Effector memory CD8-positive, alpha-beta T cell (primary cell): Measurements from ENCODE around the gene CABP7.

Source experiments
- ATAC-seq: fragments of 150-1000 bp; cut with Tn5 transposase; replicated peaks from 2 replicates; pipeline ENCODE4 v1.10.0; 2021; ENCODE audit warnings: mild to moderate bottlenecking, moderate library complexity
- DNase-seq, 3 experiments: peaks; one replicate each; pipeline ENCODE4 v3.0.0; 2021
- H3K27ac Mint-ChIP-seq, 2 donors: one replicate each; pipeline ENCODE4 v1.8.0; 2022; ENCODE audit warnings: mild to moderate bottlenecking in 2 of 2, mixed read lengths in 2 of 2, moderate library complexity in 2 of 2
- H3K27me3 Mint-ChIP-seq, 2 donors: one replicate each; pipeline ENCODE4 v1.8.0; 2022; ENCODE audit warnings: mixed read lengths in 2 of 2
- H3K36me3 Mint-ChIP-seq: one replicate; pipeline ENCODE4 v1.8.0; 2022; ENCODE audit warnings: mild to moderate bottlenecking, moderate library complexity, mixed read lengths; ENCODE audit not compliant: insufficient read depth
- H3K4me1 Mint-ChIP-seq, 2 donors: one replicate each; pipeline ENCODE4 v1.8.0; 2022; ENCODE audit warnings: low read depth in 2 of 2, mixed read lengths in 2 of 2
- H3K4me3 Mint-ChIP-seq, 2 donors: one replicate each; pipeline ENCODE4 v1.8.0; 2022; ENCODE audit warnings: mild to moderate bottlenecking in 2 of 2, mixed read lengths in 2 of 2, moderate library complexity in 2 of 2
- H3K9me3 Mint-ChIP-seq, 2 donors: one replicate each; pipeline ENCODE4 v1.8.0; 2022; ENCODE audit warnings: mixed read lengths in 2 of 2

Gene CABP7

GRCh38 chr22:29706486-29706885 lies 13.3 kb upstream of the CABP7 start:
- DNase-seq (no peak), ATAC-seq (no peak)
- Mint-ChIP-seq H3K4me3 (no peak overlapping the region), H3K27me3 (peaks cover 0 to 48% of the 10 kb centered on the region in 2 donors), H3K36me3 (no peaks in the 10 kb centered on the region), H3K27ac (no peak overlapping the region), H3K9me3 (no peaks in the 10 kb centered on the region), H3K4me1 (no peaks in the 10 kb centered on the region)

GRCh38 chr22:29707010-29707409 lies 12.8 kb upstream of the CABP7 start:
- H3K4me1 Mint-ChIP-seq: no peaks in the 10 kb centered on the region
- H3K4me3 Mint-ChIP-seq: no peak overlapping the region
- peak overlapping the region in 1 of 2 donors; percentile 30 for H3K27ac Mint-ChIP-seq
- H3K36me3 Mint-ChIP-seq: no peaks in the 10 kb centered on the region
- peaks cover 3 to 43% of the 10 kb centered on the region in 2 donors for H3K27me3 Mint-ChIP-seq
- no peak for DNase-seq
- no peaks in the 10 kb centered on the region for H3K9me3 Mint-ChIP-seq
- ATAC-seq: no peak

GRCh38 chr22:29707471-29707870 lies 12.3 kb upstream of the CABP7 start:
- Mint-ChIP-seq H3K4me1 (no peaks in the 10 kb centered on the region), H3K4me3 (no peak overlapping the region), H3K9me3 (no peaks in the 10 kb centered on the region), H3K36me3 (no peaks in the 10 kb centered on the region), H3K27me3 (peaks cover 6 to 41% of the 10 kb centered on the region in 2 donors), H3K27ac (peak overlapping the region in 1 of 2 donors; percentile 30)
- DNase-seq (no peak), ATAC-seq (no peak)

- Mint-ChIP-seq H3K27me3 (peaks cover 18 to 55% of the 10 kb centered on the region in 2 donors), H3K27ac (no peak overlapping the region), H3K4me3 (no peak overlapping the region), H3K4me1 (no peaks in the 10 kb centered on the region), H3K36me3 (no peaks in the 10 kb centered on the region), H3K9me3 (no peaks in the 10 kb centered on the region)
- no peak for DNase-seq
- no peak for ATAC-seq
These were observed 9.6 kb upstream of the CABP7 start for GRCh38 chr22:29710193-29710592.

- Mint-ChIP-seq H3K4me3 (no peak overlapping the region), H3K36me3 (no peaks in the 10 kb centered on the region), H3K9me3 (no peaks in the 10 kb centered on the region), H3K27ac (no peak overlapping the region), H3K27me3 (peaks cover 21 to 61% of the 10 kb centered on the region in 2 donors), H3K4me1 (no peaks in the 10 kb centered on the region)
- DNase-seq (no peak), ATAC-seq (no peak)
These were observed 8.7 kb upstream of the CABP7 start for GRCh38 chr22:29710922-29711593.

GRCh38 chr22:29712119-29712518 lies 7.7 kb upstream of the CABP7 start:
- Mint-ChIP-seq H3K4me3 (no peak overlapping the region), H3K36me3 (no peaks in the 10 kb centered on the region), H3K9me3 (no peaks in the 10 kb centered on the region), H3K27me3 (peaks cover 31 to 66% of the 10 kb centered on the region in 2 donors), H3K4me1 (no peaks in the 10 kb centered on the region), H3K27ac (no peak overlapping the region)
- DNase-seq (no peak), ATAC-seq (no peak)

- H3K4me3 Mint-ChIP-seq: no peak overlapping the region
- no peaks in the 10 kb centered on the region for H3K9me3 Mint-ChIP-seq
- H3K4me1 Mint-ChIP-seq: no peaks in the 10 kb centered on the region
- ATAC-seq (no peak), DNase-seq (no peak)
- H3K27ac Mint-ChIP-seq: no peak overlapping the region
- H3K36me3 Mint-ChIP-seq: no peaks in the 10 kb centered on the region
- H3K27me3 Mint-ChIP-seq: peaks cover 39 to 72% of the 10 kb centered on the region in 2 donors
These were observed 6.6 kb upstream of the CABP7 start for GRCh38 chr22:29713156-29713727.

GRCh38 chr22:29715240-29715639 lies 4.6 kb upstream of the CABP7 start:
- DNase-seq (no peak), ATAC-seq (no peak)
- Mint-ChIP-seq H3K9me3 (no peaks in the 10 kb centered on the region), H3K27ac (no peak overlapping the region), H3K4me3 (no peak overlapping the region), H3K36me3 (peaks cover 4% of the 10 kb centered on the region), H3K4me1 (peaks cover 4 to 6% of the 10 kb centered on the region in 2 donors), H3K27me3 (peaks cover 53 to 77% of the 10 kb centered on the region in 2 donors)

- DNase-seq (no peak), ATAC-seq (no peak)
- peaks cover 4 to 6% of the 10 kb centered on the region in 2 donors for H3K4me1 Mint-ChIP-seq
- H3K27me3 Mint-ChIP-seq: peaks cover 53 to 72% of the 10 kb centered on the region in 2 donors
- H3K4me3 Mint-ChIP-seq: no peak overlapping the region
- no peak overlapping the region for H3K27ac Mint-ChIP-seq
- H3K36me3 Mint-ChIP-seq: peaks cover 4% of the 10 kb centered on the region
- no peaks in the 10 kb centered on the region for H3K9me3 Mint-ChIP-seq
These were observed 4.1 kb upstream of the CABP7 start for GRCh38 chr22:29715705-29716104.

- ATAC-seq: no peak
- no peak for DNase-seq
These were observed 2.8 kb upstream of the CABP7 start for GRCh38 chr22:29716814-29717545.

GRCh38 chr22:29717789-29718188 lies 2.0 kb upstream of the CABP7 start:
- Mint-ChIP-seq H3K27ac (no peak overlapping the region), H3K36me3 (peaks cover 7% of the 10 kb centered on the region), H3K4me1 (peaks cover 4 to 6% of the 10 kb centered on the region in 2 donors), H3K27me3 (peaks cover 56 to 85% of the 10 kb centered on the region in 2 donors), H3K4me3 (no peak overlapping the region), H3K9me3 (no peaks in the 10 kb centered on the region)
- DNase-seq (no peak), ATAC-seq (no peak)

More at GRCh38 chr22:29716814-29717545, 2.8 kb upstream of the CABP7 start:
- Mint-ChIP-seq H3K27ac (no peak overlapping the region), H3K27me3 (peaks cover 59 to 82% of the 10 kb centered on the region in 2 donors), H3K4me3 (no peak overlapping the region), H3K9me3 (no peaks in the 10 kb centered on the region), H3K36me3 (peaks cover 7% of the 10 kb centered on the region), H3K4me1 (peaks cover 4 to 6% of the 10 kb centered on the region in 2 donors)

- Mint-ChIP-seq H3K36me3 (peaks cover 7% of the 10 kb centered on the region), H3K4me3 (peak overlapping the region; percentile 45 to 68), H3K27me3 (peaks cover 50 to 87% of the 10 kb centered on the region in 2 donors), H3K27ac (no peak overlapping the region), H3K4me1 (peaks cover 4 to 6% of the 10 kb centered on the region in 2 donors), H3K9me3 (no peaks in the 10 kb centered on the region)
- ATAC-seq: no peak
- no peak for DNase-seq
These were observed 579 bp upstream of the CABP7 start for GRCh38 chr22:29718949-29719898.

GRCh38 chr22:29720811-29721323 lies 1.1 kb downstream of the CABP7 start:
- ATAC-seq (no peak), DNase-seq (no peak)
- Mint-ChIP-seq H3K4me1 (peaks cover 4 to 6% of the 10 kb centered on the region in 2 donors), H3K4me3 (no peak overlapping the region), H3K36me3 (peaks cover 7% of the 10 kb centered on the region), H3K27ac (no peak overlapping the region), H3K27me3 (peaks cover 43 to 82% of the 10 kb centered on the region in 2 donors), H3K9me3 (no peaks in the 10 kb centered on the region)
